PFSK-1 (cell line): ENCODE results near the gene AIRE.

Experiments used
- FOXP2 ChIP-seq: optimal IDR thresholded peaks from 2 replicates; pipeline ENCODE3; 2011; ENCODE audit warnings: borderline replicate concordance, control low read depth, inconsistent platforms; ENCODE audit not compliant: insufficient read depth; ENCODE audit errors: extremely low read length, extremely low read depth
- POLR2AphosphoS5 ChIP-seq: IDR thresholded peaks from 2 replicates; pipeline ENCODE4 v1.6.1; 2012; ENCODE audit warnings: low read depth, mild to moderate bottlenecking, control low read depth, low read length, moderate library complexity
- REST ChIP-seq, 2 experiments: IDR thresholded peaks; 2 replicates each; pipeline versions ENCODE4 v1.6.1 to v1.8.0; 2011 to 2012; ENCODE audit warnings: low read depth in 2 of 2, low read length in 2 of 2, control low read depth in 1 of 2, inconsistent platforms in 1 of 2, mild to moderate bottlenecking in 1 of 2, moderate library complexity in 1 of 2; ENCODE audit not compliant: insufficient read depth in 1 of 2
- SIN3A ChIP-seq: IDR thresholded peaks from 2 replicates; pipeline ENCODE4 v1.6.1; 2012; ENCODE audit warnings: mild to moderate bottlenecking, low read length, moderate library complexity, borderline replicate concordance; ENCODE audit not compliant: insufficient read depth
- TAF1 ChIP-seq: IDR thresholded peaks from 2 replicates; pipeline ENCODE4 v1.6.1; 2012; ENCODE audit warnings: low read length, control low read depth, borderline replicate concordance; ENCODE audit not compliant: insufficient read depth

The AIRE gene

GRCh38 chr21:44294391-44295162 is 8.9 kb downstream of the AIRE start:
- TF ChIP-seq REST (IDR thresholded peaks at IDR 0.05; ENCODE audit: insufficient read depth in 1 of 2, low read depth in 2 of 2, low read length in 2 of 2) (no peak), POLR2AphosphoS5 (no peak)

- TF ChIP-seq TAF1 (no peak), REST (IDR thresholded peaks at IDR 0.05; ENCODE audit: insufficient read depth in 1 of 2, low read depth in 2 of 2, low read length in 2 of 2) (no peak), POLR2AphosphoS5 (no peak), FOXP2 (no peak), SIN3A (no peak)
Observed at GRCh38 chr21:44295163-44295573, 9.5 kb downstream of the AIRE start.

GRCh38 chr21:44295646-44296045 is 10.0 kb downstream of the AIRE start:
- no peak for TF ChIP-seq FOXP2
- no peak for TF ChIP-seq POLR2AphosphoS5
- no peak for TF ChIP-seq REST (IDR thresholded peaks at IDR 0.05; ENCODE audit: insufficient read depth in 1 of 2, low read depth in 2 of 2, low read length in 2 of 2)
- TF ChIP-seq SIN3A = no peak
- TF ChIP-seq TAF1 = no peak

- TF ChIP-seq TAF1 (no peak), POLR2AphosphoS5 (no peak), FOXP2 (no peak), SIN3A (no peak), REST (IDR thresholded peaks at IDR 0.05; ENCODE audit: insufficient read depth in 1 of 2, low read depth in 2 of 2, low read length in 2 of 2) (no peak)
Observed at GRCh38 chr21:44296103-44296519, 10.4 kb downstream of the AIRE start.

GRCh38 chr21:44296916-44297315 is 11.2 kb downstream of the AIRE start:
- TF ChIP-seq REST (IDR thresholded peaks at IDR 0.05; ENCODE audit: insufficient read depth in 1 of 2, low read depth in 2 of 2, low read length in 2 of 2) = no peak
- no peak for TF ChIP-seq SIN3A
- TF ChIP-seq FOXP2 = no peak
- no peak for TF ChIP-seq TAF1
